C4-2B (cell line): Measurements from ENCODE around the gene JCHAIN.

Source experiments
- CTCF ChIP-seq: fragments of 450-650 bp; conservative IDR thresholded peaks from 2 replicates; pipeline ENCODE4 v1.5.1; 2017; ENCODE audit warnings: mild to moderate bottlenecking
- ZFX ChIP-seq: fragments of 450-650 bp; IDR thresholded peaks from 2 replicates; pipeline ENCODE4 v1.6.1; 2017

GRCh38 chr4:70608324-70608723 lies 58.0 kb downstream of the JCHAIN start:
- TF ChIP-seq CTCF (no peak), ZFX (no peak)
